ENCODE data around the gene MED25.

MED25 gene

GRCh38 chr19:49812997-49813861 is 4.9 kb upstream of the MED25 start, which contains the start of gene FUZ:
Gene FUZ (minus strand): TSS chr19:49813292. CDS start chr19:49813106, 186 bp downstream.
- in situ Hi-C loops (cut with HindIII; ENCODE audit: low sequenced_read_pairs), result no loop called here

- in situ Hi-C loops (cut with HindIII; ENCODE audit: low sequenced_read_pairs), result no loop called here
Measured at GRCh38 chr19:49814010-49814409, 4.1 kb upstream of the MED25 start.

- in situ Hi-C loops (cut with HindIII; ENCODE audit: low sequenced_read_pairs), result no loop called here
Measured at GRCh38 chr19:49816590-49816989, 1.5 kb upstream of the MED25 start.

DNA sequence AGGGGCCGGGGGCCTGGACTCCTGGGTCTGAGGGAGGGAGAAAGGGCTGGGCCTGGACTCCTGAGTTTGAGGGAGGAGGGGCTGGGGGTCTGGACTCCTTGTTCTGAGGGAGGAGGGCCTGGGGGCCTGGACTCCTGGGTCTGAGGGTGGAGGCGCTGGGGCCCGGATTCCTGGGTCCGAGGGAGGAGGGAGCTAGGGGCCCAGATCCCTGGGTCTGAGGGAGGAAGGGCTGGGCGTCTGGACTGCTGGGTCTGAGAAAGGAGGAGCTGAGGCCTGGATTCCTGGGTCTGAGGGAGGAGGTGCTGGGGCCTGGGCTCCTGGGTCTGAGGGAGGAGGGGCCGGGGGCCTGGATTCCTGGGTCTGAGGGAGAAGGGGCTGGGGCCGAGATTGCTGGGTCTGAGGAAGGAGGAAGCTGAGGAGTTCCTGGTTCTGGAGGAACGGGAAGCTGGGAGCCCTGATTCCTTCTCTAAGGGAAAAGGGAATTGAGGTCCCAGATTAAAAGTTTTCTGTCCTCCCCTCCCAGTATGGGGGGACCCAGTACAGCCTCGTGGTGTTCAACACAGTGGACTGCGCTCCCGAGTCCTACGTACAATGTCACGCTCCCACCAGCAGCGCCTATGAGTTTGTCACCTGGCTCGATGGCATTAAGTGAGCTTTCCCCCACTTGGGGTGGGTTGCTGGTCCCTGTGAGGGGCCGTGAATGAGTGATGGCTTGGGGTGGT is 721 bp downstream of the MED25 start:
- in situ Hi-C loops (cut with HindIII; ENCODE audit: low sequenced_read_pairs), result no loop called here

GRCh38 chr19:49819452-49820115 is 1.5 kb downstream of the MED25 start:
- in situ Hi-C loops (cut with HindIII; ENCODE audit: low sequenced_read_pairs), result loop anchor here (5.0 kb wide), 1 partner anchor 77 kb away; no protein-coding TSS in a partner anchor

- in situ Hi-C loops (cut with HindIII; ENCODE audit: low sequenced_read_pairs), result loop anchor here (5.0 kb wide), 1 partner anchor 78 kb away; no protein-coding TSS in a partner anchor
Measured at GRCh38 chr19:49820125-49820524, 2.0 kb downstream of the MED25 start.

- in situ Hi-C loops (cut with HindIII; ENCODE audit: low sequenced_read_pairs), result loop anchor here (5.0 kb wide), 1 partner anchor 81 kb away; no protein-coding TSS in a partner anchor
Measured at GRCh38 chr19:49823472-49823871, 5.4 kb downstream of the MED25 start.

GRCh38 chr19:49824662-49825061 is 6.6 kb downstream of the MED25 start:
- in situ Hi-C loops (cut with HindIII; ENCODE audit: low sequenced_read_pairs), result loop anchor here (5.0 kb wide), 1 partner anchor 82 kb away; no protein-coding TSS in a partner anchor

GRCh38 chr19:49827034-49827433 is 8.9 kb downstream of the MED25 start:
- in situ Hi-C loops (cut with HindIII; ENCODE audit: low sequenced_read_pairs), result no loop called here

DNA sequence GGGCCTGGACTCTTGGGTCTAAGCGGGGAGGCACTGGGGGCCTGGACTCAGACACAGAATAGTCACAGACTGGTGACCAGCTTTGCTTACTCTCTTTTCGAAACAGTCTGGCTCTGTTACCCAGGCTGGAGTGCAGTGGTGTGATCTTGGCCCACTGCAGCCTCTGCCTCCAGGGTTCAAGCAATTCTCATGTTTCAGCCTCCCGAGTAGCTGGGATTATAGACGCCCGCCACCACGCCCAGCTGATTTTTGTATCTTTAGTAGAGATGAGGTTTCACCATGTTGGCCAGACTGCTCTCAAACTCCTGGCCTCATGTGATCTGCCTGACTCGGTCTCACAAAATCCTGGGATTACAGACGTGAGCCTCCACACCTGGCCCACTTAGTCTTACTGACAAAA is 11.1 kb downstream of the MED25 start:
- in situ Hi-C loops (cut with HindIII; ENCODE audit: low sequenced_read_pairs), result no loop called here

- in situ Hi-C loops (cut with HindIII; ENCODE audit: low sequenced_read_pairs), result loop anchor here (5.0 kb wide), 1 partner anchor 83 kb away; no protein-coding TSS in a partner anchor
Measured at GRCh38 chr19:49829721-49830120, 11.6 kb downstream of the MED25 start.

DNA sequence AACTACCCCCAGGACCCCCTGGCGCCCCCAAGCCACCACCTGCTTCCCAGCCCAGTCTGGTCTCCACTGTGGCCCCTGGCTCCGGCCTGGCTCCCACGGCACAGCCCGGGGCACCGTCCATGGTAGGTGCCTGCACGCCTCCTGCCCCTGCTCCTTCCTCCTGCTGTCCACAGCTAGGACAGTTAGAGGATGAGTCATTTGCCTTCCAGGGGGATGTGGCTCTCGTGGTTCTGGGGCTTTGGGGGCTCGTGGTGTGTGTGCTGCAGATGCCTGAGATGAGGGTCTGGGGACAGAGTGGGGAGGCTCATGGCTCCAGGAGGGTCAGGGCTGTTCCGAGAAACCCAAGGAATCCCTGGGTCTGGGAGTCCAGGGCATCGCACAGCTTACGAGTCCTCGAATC is 12.7 kb downstream of the MED25 start:
- in situ Hi-C loops (cut with HindIII; ENCODE audit: low sequenced_read_pairs), result loop anchor here (5.0 kb wide), 1 partner anchor 82 kb away; no protein-coding TSS in a partner anchor

DNA sequence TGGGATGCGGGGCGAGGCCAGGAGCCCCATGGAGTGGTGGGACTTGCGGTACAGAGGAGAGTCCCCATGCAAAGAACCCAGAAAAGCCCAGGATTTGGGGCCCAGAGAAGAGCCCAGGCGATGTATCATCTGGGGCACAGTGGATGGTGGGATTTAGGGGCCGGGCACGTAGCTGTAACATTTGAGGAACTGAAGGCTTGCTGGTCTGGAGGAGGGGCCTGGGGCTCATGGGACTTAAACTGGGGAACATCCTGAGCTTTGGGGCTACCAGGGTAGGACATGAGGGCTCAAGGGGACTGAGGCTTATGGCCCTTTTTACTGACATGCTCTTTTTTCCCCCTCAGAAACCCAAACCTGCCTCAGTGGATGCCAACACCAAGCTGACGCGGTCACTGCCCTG is 13.5 kb downstream of the MED25 start:
- in situ Hi-C loops (cut with HindIII; ENCODE audit: low sequenced_read_pairs), result loop anchor here (5.0 kb wide), 1 partner anchor 81 kb away; no protein-coding TSS in a partner anchor

GRCh38 chr19:49832556-49832955 is 14.5 kb downstream of the MED25 start:
- in situ Hi-C loops (cut with HindIII; ENCODE audit: low sequenced_read_pairs), result loop anchor here (5.0 kb wide), 1 partner anchor 80 kb away; no protein-coding TSS in a partner anchor

- in situ Hi-C loops (cut with HindIII; ENCODE audit: low sequenced_read_pairs), result loop anchor here (5.0 kb wide), 1 partner anchor 79 kb away; no protein-coding TSS in a partner anchor
Measured at GRCh38 chr19:49833599-49833998, 15.5 kb downstream of the MED25 start.

DNA sequence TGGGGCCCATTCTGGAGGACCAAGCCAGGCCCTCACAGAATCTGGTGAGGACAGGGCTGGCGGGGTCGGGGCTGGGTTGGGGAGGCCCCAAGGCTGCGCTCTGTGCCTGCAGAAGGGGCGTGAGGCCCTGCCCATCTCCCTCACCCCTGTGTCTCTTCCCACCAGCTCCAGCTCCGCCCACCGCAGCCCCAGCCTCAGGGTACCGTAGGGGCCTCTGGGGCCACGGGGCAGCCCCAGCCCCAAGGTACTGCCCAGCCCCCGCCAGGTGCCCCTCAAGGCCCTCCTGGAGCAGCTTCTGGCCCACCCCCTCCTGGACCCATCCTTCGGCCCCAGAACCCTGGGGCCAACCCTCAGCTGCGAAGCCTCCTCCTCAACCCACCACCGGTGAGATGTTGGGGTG is 17.5 kb downstream of the MED25 start:
- in situ Hi-C loops (cut with HindIII; ENCODE audit: low sequenced_read_pairs), result no loop called here

GRCh38 chr19:49836176-49837008 is 18.3 kb downstream of the MED25 start:
- in situ Hi-C loops (cut with HindIII; ENCODE audit: low sequenced_read_pairs), result no loop called here

GRCh38 chr19:49837009-49837310 is 18.9 kb downstream of the MED25 start:
- in situ Hi-C loops (cut with HindIII; ENCODE audit: low sequenced_read_pairs), result no loop called here

DNA sequence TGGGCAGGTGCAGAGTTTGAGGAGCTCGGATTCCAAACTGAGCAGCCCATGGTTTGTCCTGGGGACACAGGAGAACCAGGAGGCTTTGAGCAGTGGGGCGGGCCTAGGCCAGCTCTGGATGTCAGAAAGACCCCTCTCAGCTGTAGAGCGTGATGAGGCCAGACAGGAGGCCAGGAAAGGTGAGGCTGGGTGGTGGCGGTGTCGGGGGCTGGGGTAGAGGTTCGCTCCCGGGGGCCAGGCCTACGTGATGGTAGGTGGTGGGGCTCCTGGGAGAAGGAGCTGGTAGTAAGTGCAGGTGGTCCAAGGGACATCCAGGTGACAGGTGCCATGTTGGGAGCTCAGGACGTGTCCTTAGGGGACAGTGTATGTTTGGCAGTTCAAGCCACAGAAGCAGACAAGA is 19.3 kb downstream of the MED25 start:
- in situ Hi-C loops (cut with HindIII; ENCODE audit: low sequenced_read_pairs), result no loop called here

Measured in endothelial cell of hepatic sinusoid (primary cell).